Left cardiac atrium (tissue), 2 donors: ENCODE results near the gene CDC73. TPM values are rescaled to one million over a fixed set of nuclear protein-coding genes. Genes with fewer than 3 reads are reported as not detected.

Experiments
- microRNA-seq, 2 donors: library from miRNA; unstranded; fragments of <30 nt; microRNA quantifications; one replicate each; pipeline ENCODE4 v1.2.0, GENCODE V29; 2020
- total RNA-seq, 2 donors: library from RNA; stranded (reverse); fragmentation: NEBNext Ultra II Directional; extraction: Animal tissue kit (Norgen Biotek cat#: 25700); gene quantifications; one replicate each; pipeline ENCODE4 v1.2.1, GENCODE V29; 2021
- donor health status: DM: no; HTN: yes; CAD: no; lungs with severe emphysema.
- donor health status: DM: yes; HTN: yes; CAD: no.

CDC73 gene
- total RNA-seq, 2 donors from 2014 or later: 40.4 to 42.8 TPM

Small RNA genes within 50 kb of the gene (microRNA-seq; reads per million reads assigned to microRNA genes)
- 0 reads per million in 2 donors for gene MIR1278

Other genes starting within 250 kb of the CDC73 start
- 10 to 100 TPM; 28.1 to 33.6 TPM for gene UCHL5, start 62.7 kb upstream of the CDC73 start, total RNA-seq
- 10 to 100 TPM; 51.7 to 58.2 TPM for gene RO60, start 62.4 kb upstream of the CDC73 start, total RNA-seq
- gene GLRX2, start 16.6 kb upstream of the CDC73 start, total RNA-seq: 10 to 100 TPM; 24.5 to 27.0 TPM
- gene B3GALT2, start 64.6 kb downstream of the CDC73 start, total RNA-seq: 10 to 100 TPM; 26.4 to 48.6 TPM